ENCODE data around the gene YY1.
"Not testable (repeated sequence)": the region's sequence is repeated elsewhere in the genome, so short reads cannot be mapped to it uniquely, and the experiment has no call there.

Gene YY1

GRCh38 chr14:100297320-100298300 lies 58.7 kb downstream of the YY1 start:
- no peak for DNase-seq

GRCh38 chr14:100298551-100299237 lies 59.8 kb downstream of the YY1 start:
- no peak for DNase-seq

- DNase-seq = no peak
Observed at GRCh38 chr14:100299238-100299560, 60.3 kb downstream of the YY1 start.

GRCh38 chr14:100302616-100303015 lies 63.7 kb downstream of the YY1 start:
- no peak for DNase-seq

- no peak for DNase-seq
Observed at GRCh38 chr14:100303179-100303578, 64.2 kb downstream of the YY1 start.

GRCh38 chr14:100303925-100304324 lies 65.0 kb downstream of the YY1 start:
- no peak for DNase-seq

DNA sequence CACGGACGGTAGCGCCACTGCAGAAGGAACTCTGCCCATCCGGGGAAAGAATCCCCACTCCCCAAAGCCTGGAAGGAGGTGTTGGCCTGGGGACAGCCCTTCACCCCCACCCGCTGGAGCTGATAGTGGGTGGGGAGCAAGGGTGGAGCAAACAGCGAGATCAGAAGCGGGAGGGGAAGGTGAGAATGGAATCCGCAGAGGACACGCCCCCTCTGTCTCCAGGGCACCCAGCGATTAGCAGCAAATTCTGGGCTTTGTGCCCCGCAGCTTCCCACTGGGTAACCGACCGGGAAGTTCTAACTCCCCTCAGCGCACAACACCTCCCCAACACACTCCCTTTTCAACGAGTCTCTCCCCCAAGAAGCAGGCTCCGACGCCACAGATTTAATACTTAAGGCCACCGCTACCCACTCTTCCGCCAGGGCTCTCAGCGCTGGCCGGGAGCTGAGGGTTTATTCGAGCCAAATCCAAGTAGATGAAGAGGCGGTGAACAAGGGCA lies 65.9 kb downstream of the YY1 start:
- peak; percentile 13 for DNase-seq

- peak; percentile 72 for DNase-seq
Observed at GRCh38 chr14:100305324-100306100, 66.6 kb downstream of the YY1 start.

DNA sequence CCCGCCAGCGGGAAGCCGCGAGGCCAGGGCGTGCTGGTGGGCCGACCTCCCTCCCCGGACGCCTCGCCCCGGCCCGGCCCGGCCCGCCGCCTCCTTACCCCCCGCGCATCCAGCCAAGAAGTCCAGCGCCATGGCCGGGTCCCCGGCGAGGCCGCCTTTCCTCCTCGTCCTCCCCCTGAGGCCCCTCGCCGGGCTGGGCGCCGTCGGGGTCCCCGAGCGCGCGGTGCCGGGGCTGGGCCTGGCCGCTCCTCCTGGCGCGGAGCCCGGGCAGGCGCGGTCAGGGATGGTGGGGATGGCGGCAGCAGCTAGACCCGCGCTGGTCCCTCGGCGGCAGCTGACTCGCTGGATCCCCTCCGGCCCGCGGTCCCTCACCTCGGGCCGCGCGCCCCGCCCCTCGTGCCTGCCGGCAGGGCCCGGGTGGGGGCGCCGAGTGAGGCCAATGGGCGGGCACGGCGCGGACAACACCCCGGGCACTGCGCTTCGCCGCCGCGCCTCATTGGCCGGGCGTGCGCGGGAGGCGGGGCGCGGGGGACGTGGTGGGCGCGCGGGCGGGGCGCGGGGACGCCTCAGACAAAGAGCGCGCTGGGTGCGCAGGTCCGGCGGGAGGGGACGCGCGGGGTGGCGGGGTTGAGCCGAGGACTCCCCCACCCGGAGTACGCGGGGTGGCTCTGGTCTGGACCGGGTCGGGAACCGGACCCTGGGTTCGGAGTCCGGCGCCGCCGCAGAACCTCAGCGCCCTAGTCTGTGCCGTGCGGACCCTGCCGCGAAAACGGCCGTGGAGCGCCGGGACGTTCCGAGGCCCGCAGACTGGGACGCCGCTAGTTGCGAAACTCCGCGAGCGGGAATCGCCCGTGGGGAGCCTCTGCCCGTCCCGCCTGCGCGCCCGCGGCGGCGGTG lies 67.4 kb downstream of the YY1 start, which contains the start of gene SLC25A29:
Gene SLC25A29, minus strand, starts transcription at position 344 of the 897 bp plus-strand sequence. Its CDS starts 212 bp downstream, at position 132.
- peak; percentile 79 for DNase-seq

DNA sequence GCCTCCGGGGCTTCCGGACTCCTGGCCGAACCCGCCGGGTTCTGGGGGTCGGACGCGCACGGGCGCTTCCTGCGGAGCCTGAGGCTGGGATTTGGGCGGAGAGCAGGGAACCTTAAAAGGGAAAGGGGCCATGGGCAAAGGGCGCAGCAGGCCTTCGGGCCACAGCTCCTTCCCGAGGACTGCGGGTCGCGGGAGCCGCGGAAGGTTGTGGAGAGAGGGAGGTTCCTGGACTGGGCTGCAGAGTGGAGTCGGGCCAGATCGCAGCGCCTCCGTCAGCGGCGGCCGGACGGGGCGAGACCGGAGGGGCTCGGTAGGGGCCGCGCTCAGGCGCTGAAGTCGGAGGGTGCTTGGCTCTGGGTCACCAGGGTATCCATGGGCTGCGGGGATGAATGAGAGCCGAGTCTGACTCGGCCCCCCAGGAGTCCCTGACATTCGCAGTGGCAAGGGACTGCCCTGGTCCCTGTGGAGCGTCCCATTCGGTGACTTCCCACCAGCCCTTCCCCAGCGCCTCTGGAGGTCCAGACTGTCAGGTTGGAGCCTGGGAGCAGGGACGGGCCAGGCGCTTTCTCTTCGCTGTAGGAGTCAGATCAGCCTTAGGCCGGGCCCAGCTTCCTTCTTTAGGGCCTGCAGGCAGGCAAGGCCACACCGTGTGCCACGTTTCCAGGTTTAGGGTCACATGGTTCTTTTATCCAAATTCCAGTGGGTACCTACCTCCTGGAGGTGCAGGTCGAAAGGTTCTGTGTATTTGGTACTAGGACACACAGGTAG lies 68.2 kb downstream of the YY1 start:
- no peak for DNase-seq

DNA sequence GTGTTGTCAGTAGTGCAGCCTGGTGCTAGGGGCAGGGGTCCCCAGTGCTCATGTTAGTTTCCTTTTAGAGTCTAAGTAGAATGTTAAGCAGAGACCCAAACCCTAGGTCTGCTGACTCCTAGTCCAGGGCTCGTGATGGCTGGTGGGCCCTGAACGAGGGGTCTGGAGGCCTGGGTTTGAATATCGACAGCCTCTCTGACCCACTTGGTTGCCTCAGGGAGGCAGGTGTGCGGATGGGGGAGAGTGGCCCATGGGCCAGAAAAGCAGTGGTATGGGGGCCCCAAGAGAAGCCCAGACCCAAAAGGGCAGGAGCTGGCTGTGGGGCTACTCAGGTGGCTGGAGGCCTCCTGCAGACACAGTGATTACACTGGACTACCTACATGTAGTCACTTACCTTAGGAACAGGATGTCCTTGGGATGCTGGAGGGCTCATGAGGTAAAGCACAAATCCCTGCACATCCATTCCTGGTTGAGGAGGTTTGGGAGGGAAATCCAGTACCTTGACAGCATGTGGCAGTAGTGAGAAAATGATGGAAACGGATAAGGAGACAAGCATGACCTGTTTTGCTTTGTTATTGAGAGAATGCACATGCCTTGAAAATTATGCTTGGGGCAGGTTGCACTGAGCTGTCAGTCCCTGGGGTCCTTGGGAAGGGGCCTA lies 69.0 kb downstream of the YY1 start:
- no peak for DNase-seq

- not testable (repeated sequence) for DNase-seq
Observed at GRCh38 chr14:100308427-100308792, 69.5 kb downstream of the YY1 start.

- DNase-seq = no peak
Observed at GRCh38 chr14:100309028-100309737, 70.2 kb downstream of the YY1 start.

DNA sequence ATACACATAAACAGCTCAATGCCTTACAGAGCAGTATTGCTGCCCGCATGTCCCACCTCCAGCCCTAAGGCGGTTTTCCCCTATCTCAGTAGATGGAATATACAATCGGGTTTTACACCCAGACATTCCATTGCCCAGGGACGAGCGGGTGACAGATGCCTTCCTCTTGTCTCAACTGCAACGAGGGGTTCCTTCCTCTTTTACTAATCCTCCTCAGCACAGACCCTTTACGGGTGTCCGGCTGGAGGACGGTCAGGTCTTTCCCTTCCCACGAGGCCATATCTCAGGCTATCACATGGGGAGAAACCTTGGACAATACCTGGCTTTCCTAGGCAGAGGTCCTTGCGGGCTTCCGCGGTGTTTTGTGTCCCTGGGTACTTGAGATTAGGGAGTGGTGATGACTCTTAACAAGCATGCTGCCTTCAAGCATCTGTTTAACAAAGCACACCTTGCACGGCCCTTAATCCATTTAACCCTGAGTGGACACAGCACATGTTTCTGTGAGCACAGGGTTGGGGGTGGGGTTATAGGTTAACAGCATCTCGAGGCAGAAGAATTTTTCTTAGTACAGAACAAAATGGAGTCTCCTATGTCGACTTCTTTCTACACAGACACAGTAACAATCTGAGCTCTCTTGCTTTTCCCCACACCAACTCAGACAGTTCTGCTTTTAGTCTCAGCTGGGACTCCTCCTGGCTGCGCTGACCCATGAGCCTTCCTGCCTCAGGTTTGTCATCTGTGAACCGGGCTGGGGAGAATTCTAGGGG lies 73.3 kb downstream of the YY1 start:
- not testable (repeated sequence) for DNase-seq

- no peak for DNase-seq
Observed at GRCh38 chr14:100312877-100313400, 74.0 kb downstream of the YY1 start.

DNA sequence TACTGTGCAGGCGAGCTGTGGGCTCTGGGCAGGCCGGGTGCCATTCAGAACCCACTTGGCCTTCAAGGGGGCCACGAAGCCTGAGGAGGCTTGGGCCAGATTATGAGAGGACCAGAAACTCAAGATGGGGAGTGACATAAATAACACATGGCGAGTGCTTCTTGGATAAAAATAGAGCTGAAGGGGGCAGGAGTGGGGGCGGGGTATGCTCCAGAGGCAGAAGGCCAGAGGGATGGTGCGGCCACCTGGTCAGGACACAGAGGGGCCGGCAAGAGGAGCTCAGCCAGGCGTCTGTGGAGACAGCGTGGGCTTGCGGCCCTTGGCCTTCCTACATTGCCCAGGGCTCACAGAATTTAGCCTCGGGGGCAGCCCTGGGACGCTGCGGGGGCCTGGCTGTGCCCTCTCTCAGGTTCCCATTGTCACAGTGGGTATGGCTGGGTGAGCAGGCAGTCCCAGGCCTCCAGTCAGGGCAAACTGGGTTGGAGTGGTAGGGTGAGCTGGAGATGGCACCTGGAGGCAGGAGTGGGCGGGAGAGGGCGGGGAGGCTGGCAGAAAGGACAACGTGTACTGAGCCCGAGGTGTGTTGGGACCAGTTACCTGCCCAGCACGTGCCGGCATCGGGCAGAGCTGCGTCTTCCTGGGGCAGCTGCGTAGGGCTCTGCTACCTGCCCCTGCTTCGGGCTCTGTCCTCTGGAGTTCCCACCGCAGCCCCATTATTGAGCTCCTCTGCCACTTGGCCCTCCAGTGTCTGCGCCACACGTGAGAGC lies 74.7 kb downstream of the YY1 start:
- DNase-seq = no peak

DNA sequence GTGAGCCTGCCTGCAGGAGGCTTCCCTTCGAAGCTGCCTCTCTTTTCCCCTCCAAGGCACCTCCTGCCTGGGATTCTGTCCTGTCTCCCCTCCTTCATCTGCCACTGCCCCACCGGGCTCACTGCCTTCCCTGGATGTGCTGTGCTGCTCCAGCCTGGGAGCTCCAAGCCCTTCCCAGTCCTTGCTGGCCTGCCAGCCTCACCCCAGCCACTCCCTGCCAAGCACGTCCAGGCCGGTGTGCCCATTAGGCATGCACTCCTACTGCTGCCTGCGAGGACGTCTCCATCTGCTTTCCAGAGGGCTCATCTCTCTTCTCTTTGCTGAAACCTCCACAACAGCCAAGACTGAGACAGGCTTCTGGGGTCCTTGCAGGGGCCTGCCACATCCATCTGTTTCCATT lies 75.8 kb downstream of the YY1 start:
- DNase-seq = no peak

GRCh38 chr14:100317389-100317788 lies 78.4 kb downstream of the YY1 start:
- no peak for DNase-seq

Data from activated gamma-delta T cell treated with Interleukin-2 at 50 U/mL for 16 hours (primary cell).